ENCODE data around the gene TMEM250. TPM values are rescaled to one million over a fixed set of nuclear protein-coding genes. Genes with fewer than 3 reads are reported as not detected.

The TMEM250 gene
- total and polyA plus RNA-seq, 9 of the 15 experiments (the other 6 are each of a cell fraction or from before 2014, with no cell fraction given) = 0.32 to 44.6 (median 12.2) TPM

DNA sequence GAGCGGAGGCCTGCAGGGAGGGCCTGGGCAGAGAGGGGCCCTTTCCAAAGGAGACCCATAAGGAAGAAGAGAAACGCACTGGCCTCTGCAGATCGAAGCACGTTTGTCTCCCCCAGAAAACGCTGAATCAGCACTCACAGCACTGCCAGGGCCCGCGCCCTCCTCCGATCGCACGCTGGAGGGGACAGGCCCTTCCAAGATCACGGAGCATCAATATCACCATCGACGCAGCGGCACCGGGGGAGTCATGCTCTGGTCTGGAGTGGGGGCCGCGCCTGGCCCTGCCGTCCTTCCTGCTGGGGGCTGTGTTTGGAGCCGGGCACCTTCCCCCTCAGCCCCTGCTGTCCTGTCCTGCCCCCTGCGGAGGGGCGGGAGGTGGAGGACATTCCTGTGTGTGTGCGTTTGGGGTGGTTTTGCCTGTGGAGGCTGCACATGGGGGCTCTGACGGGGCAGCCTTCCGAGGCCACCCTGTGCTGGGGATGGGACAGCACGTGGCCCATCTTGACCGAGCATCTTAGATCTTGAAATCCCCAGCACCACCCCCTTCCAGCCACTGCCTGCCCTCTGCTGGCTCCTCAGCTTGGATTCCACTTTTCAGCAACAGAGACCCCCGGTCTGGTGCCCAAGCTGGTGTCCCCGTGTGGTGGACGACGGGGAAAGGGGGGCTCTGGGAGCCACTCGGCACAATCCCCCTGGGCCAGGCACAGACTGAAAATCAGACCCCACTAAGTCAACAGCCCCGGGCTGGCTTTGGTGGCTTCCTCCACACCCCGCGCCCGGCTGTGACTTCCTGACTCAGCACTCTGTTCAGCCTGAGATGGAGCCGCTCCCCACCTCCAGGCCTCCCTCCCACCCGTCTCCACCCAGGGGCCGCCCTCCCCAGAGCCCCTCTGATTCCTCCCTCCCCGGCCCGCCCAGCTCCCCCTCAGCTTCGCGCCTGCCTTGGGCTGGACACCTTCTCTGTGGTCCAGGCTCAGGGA is 8.3 kb downstream of the TMEM250 start (continued):
- TF ChIP-seq, protein P1, sequence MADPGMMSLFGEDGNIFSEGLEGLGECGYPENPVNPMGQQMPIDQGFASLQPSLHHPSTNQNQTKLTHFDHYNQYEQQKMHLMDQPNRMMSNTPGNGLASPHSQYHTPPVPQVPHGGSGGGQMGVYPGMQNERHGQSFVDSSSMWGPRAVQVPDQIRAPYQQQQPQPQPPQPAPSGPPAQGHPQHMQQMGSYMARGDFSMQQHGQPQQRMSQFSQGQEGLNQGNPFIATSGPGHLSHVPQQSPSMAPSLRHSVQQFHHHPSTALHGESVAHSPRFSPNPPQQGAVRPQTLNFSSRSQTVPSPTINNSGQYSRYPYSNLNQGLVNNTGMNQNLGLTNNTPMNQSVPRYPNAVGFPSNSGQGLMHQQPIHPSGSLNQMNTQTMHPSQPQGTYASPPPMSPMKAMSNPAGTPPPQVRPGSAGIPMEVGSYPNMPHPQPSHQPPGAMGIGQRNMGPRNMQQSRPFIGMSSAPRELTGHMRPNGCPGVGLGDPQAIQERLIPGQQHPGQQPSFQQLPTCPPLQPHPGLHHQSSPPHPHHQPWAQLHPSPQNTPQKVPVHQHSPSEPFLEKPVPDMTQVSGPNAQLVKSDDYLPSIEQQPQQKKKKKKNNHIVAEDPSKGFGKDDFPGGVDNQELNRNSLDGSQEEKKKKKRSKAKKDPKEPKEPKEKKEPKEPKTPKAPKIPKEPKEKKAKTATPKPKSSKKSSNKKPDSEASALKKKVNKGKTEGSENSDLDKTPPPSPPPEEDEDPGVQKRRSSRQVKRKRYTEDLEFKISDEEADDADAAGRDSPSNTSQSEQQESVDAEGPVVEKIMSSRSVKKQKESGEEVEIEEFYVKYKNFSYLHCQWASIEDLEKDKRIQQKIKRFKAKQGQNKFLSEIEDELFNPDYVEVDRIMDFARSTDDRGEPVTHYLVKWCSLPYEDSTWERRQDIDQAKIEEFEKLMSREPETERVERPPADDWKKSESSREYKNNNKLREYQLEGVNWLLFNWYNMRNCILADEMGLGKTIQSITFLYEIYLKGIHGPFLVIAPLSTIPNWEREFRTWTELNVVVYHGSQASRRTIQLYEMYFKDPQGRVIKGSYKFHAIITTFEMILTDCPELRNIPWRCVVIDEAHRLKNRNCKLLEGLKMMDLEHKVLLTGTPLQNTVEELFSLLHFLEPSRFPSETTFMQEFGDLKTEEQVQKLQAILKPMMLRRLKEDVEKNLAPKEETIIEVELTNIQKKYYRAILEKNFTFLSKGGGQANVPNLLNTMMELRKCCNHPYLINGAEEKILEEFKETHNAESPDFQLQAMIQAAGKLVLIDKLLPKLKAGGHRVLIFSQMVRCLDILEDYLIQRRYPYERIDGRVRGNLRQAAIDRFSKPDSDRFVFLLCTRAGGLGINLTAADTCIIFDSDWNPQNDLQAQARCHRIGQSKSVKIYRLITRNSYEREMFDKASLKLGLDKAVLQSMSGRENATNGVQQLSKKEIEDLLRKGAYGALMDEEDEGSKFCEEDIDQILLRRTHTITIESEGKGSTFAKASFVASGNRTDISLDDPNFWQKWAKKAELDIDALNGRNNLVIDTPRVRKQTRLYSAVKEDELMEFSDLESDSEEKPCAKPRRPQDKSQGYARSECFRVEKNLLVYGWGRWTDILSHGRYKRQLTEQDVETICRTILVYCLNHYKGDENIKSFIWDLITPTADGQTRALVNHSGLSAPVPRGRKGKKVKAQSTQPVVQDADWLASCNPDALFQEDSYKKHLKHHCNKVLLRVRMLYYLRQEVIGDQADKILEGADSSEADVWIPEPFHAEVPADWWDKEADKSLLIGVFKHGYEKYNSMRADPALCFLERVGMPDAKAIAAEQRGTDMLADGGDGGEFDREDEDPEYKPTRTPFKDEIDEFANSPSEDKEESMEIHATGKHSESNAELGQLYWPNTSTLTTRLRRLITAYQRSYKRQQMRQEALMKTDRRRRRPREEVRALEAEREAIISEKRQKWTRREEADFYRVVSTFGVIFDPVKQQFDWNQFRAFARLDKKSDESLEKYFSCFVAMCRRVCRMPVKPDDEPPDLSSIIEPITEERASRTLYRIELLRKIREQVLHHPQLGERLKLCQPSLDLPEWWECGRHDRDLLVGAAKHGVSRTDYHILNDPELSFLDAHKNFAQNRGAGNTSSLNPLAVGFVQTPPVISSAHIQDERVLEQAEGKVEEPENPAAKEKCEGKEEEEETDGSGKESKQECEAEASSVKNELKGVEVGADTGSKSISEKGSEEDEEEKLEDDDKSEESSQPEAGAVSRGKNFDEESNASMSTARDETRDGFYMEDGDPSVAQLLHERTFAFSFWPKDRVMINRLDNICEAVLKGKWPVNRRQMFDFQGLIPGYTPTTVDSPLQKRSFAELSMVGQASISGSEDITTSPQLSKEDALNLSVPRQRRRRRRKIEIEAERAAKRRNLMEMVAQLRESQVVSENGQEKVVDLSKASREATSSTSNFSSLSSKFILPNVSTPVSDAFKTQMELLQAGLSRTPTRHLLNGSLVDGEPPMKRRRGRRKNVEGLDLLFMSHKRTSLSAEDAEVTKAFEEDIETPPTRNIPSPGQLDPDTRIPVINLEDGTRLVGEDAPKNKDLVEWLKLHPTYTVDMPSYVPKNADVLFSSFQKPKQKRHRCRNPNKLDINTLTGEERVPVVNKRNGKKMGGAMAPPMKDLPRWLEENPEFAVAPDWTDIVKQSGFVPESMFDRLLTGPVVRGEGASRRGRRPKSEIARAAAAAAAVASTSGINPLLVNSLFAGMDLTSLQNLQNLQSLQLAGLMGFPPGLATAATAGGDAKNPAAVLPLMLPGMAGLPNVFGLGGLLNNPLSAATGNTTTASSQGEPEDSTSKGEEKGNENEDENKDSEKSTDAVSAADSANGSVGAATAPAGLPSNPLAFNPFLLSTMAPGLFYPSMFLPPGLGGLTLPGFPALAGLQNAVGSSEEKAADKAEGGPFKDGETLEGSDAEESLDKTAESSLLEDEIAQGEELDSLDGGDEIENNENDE (IDR thresholded peaks at IDR 0.05; ENCODE audit: low read depth, low read length) = no peak
- TF ChIP-seq, protein P2, sequence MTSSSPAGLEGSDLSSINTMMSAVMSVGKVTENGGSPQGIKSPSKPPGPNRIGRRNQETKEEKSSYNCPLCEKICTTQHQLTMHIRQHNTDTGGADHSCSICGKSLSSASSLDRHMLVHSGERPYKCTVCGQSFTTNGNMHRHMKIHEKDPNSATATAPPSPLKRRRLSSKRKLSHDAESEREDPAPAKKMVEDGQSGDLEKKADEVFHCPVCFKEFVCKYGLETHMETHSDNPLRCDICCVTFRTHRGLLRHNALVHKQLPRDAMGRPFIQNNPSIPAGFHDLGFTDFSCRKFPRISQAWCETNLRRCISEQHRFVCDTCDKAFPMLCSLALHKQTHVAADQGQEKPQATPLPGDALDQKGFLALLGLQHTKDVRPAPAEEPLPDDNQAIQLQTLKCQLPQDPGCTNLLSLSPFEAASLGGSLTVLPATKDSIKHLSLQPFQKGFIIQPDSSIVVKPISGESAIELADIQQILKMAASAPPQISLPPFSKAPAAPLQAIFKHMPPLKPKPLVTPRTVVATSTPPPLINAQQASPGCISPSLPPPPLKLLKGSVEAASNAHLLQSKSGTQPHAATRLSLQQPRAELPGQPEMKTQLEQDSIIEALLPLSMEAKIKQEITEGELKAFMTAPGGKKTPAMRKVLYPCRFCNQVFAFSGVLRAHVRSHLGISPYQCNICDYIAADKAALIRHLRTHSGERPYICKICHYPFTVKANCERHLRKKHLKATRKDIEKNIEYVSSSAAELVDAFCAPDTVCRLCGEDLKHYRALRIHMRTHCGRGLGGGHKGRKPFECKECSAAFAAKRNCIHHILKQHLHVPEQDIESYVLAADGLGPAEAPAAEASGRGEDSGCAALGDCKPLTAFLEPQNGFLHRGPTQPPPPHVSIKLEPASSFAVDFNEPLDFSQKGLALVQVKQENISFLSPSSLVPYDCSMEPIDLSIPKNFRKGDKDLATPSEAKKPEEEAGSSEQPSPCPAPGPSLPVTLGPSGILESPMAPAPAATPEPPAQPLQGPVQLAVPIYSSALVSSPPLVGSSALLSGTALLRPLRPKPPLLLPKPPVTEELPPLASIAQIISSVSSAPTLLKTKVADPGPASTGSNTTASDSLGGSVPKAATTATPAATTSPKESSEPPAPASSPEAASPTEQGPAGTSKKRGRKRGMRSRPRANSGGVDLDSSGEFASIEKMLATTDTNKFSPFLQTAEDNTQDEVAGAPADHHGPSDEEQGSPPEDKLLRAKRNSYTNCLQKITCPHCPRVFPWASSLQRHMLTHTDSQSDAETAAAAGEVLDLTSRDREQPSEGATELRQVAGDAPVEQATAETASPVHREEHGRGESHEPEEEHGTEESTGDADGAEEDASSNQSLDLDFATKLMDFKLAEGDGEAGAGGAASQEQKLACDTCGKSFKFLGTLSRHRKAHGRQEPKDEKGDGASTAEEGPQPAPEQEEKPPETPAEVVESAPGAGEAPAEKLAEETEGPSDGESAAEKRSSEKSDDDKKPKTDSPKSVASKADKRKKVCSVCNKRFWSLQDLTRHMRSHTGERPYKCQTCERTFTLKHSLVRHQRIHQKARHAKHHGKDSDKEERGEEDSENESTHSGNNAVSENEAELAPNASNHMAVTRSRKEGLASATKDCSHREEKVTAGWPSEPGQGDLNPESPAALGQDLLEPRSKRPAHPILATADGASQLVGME (CRISPR knock-in tag; IDR thresholded peaks at IDR 0.05) = 0 out of 2 replicates have a peak, but pooled peaks have one; percentile 59
- TF ChIP-seq CTBP1 (IDR thresholded peaks at IDR 0.05; ENCODE audit: borderline replicate concordance) (peak; percentile 35; the same call in 1 of the 2 replicates), PHF8 (IDR thresholded peaks at IDR 0.05; ENCODE audit: borderline replicate concordance, low read length) (no peak), HDGF (IDR thresholded peaks at IDR 0.05) (no peak)
- TF ChIP-seq, protein P3, sequence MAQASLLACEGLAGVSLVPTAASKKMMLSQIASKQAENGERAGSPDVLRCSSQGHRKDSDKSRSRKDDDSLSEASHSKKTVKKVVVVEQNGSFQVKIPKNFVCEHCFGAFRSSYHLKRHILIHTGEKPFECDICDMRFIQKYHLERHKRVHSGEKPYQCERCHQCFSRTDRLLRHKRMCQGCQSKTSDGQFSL (CRISPR knock-in tag; IDR thresholded peaks at IDR 0.05) = peak; percentile 24; the same call in 1 of the 2 replicates
- TF ChIP-seq, protein P3 (tag; IDR thresholded peaks at IDR 0.05) = peak in 1 of 2 experiments; percentile 37; a peak in 1 of 4 replicates
